Keratinocyte (primary cell): Measurements from ENCODE around the gene PLSCR1. TPM values are rescaled to one million over a fixed set of nuclear protein-coding genes. Genes with fewer than 3 reads are reported as not detected.
"Not testable (repeated sequence)": the region's sequence is repeated elsewhere in the genome, so short reads cannot be mapped to it uniquely, and the experiment has no call there.

Experiments
- DNase-seq: peaks from one replicate; pipeline ENCODE4 v3.0.0-alpha.2; 2011; ENCODE audit warnings: low read depth, missing footprints, low spot score
- FAIRE-seq: peaks from 2 replicates; lab custom pipeline; 2011; peaks lifted over from hg19 to GRCh38; lab: Jason Lieb, UNC
- H2AFZ ChIP-seq: 2 replicates; pipeline ENCODE4 v1.6.0; 2012; ENCODE audit warnings: low read length, control low read depth, inconsistent platforms; ENCODE audit not compliant: control insufficient read depth
- H3K27ac ChIP-seq: 2 replicates; pipeline ENCODE4 v1.5.1; 2011; ENCODE audit warnings: low read length; ENCODE audit not compliant: control insufficient read depth, insufficient read depth
- H3K27me3 ChIP-seq: 3 replicates; pipeline ENCODE4 v1.6.0; 2011; ENCODE audit warnings: low read length; ENCODE audit not compliant: control insufficient read depth, insufficient read depth; ENCODE audit errors: extremely low read depth
- H3K36me3 ChIP-seq, 2 experiments: 2 replicates in 1 of 2; 3 replicates in 1 of 2; pipeline ENCODE4 v1.5.1; 2011; ENCODE audit warnings: low read length in 2 of 2, mild to moderate bottlenecking in 1 of 2; ENCODE audit not compliant: control insufficient read depth in 2 of 2, insufficient read depth in 2 of 2; ENCODE audit errors: extremely low read depth in 1 of 2
- H3K4me1 ChIP-seq: 3 replicates; pipeline ENCODE4 v1.5.1; 2011; ENCODE audit warnings: low read length; ENCODE audit not compliant: control insufficient read depth, insufficient read depth; ENCODE audit errors: extremely low read depth
- H3K4me2 ChIP-seq: 3 replicates; pipeline ENCODE4 v1.6.0; 2011; ENCODE audit warnings: low read depth, low read length; ENCODE audit not compliant: control insufficient read depth, insufficient read depth; ENCODE audit errors: extremely low read depth
- H3K4me3 ChIP-seq, 3 experiments: fragments of 200-600 bp in 1 of 3; sonication (generic) in 1 of 3; 2 replicates in 2 of 3; 3 replicates in 1 of 3; pipeline ENCODE4 v1.5.1; 2011 to 2016; ENCODE audit warnings: low read length in 3 of 3, mild to moderate bottlenecking in 3 of 3, control low read depth in 2 of 3, inconsistent platforms in 1 of 3, low read depth in 1 of 3, mixed read lengths in 1 of 3, mixed run types in 1 of 3, moderate library complexity in 1 of 3; ENCODE audit not compliant: control insufficient read depth in 2 of 3, insufficient read depth in 2 of 3; ENCODE audit errors: extremely low read depth in 1 of 3
- H3K79me2 ChIP-seq: 2 replicates; pipeline ENCODE4 v1.6.0; 2012; ENCODE audit warnings: low read length; ENCODE audit not compliant: control insufficient read depth, insufficient read depth
- H3K9ac ChIP-seq: 3 replicates; pipeline ENCODE4 v1.6.0; 2011; ENCODE audit warnings: low read length; ENCODE audit not compliant: control insufficient read depth, insufficient read depth; ENCODE audit errors: extremely low read depth
- H3K9me1 ChIP-seq: 3 replicates; pipeline ENCODE4 v1.6.0; 2011; ENCODE audit warnings: low read length; ENCODE audit not compliant: control insufficient read depth, insufficient read depth; ENCODE audit errors: extremely low read depth
- H3K9me3 ChIP-seq: 2 replicates; pipeline ENCODE4 v1.5.1; 2012; ENCODE audit warnings: low read depth, low read length; ENCODE audit not compliant: control insufficient read depth
- H4K20me1 ChIP-seq: 3 replicates; pipeline ENCODE4 v1.6.0; 2011; ENCODE audit warnings: low read length; ENCODE audit not compliant: control insufficient read depth, insufficient read depth; ENCODE audit errors: extremely low read depth
- EZH2 ChIP-seq: IDR thresholded peaks from one replicate; pipeline ENCODE4 v1.6.1; 2012; ENCODE audit warnings: inconsistent platforms, mild to moderate bottlenecking, low read length, moderate library complexity
- dilution Hi-C: fragments of 300-500 bp; cut with MboI; formaldehyde crosslinking; loops from one replicate; pipeline ENCODE4 v1.7.0; 2020; ENCODE audit warnings: low sequenced_read_pairs; ENCODE audit not compliant: extremely low pct_ligation_motif_present
- polyA plus RNA-seq, 5 experiments: library from polyadenylated mRNA; depleted of rRNA in 3 of 5; stranded (reverse) in 3 of 5; stranded (forward) in 1 of 5; unstranded in 1 of 5; fragments of >200 nt; gene quantifications; 1 replicate in 1 of 5; 2 replicates in 3 of 5; 3 replicates in 1 of 5; pipeline versions ENCODE4 v1.2.1 to v1.2.3, GENCODE V29; 2011 to 2012; ENCODE audit warnings: missing spikeins in 2 of 5, low read depth in 1 of 5, low replicate concordance in 1 of 5
- TF ChIP-seq, protein P1 (sequence below), 3 experiments: IDR thresholded peaks in 1 of 3; conservative IDR thresholded peaks in 1 of 3; optimal IDR thresholded peaks in 1 of 3; 2 replicates in 2 of 3; 3 replicates in 1 of 3; pipeline versions ENCODE3 to v1.5.1; 2011; ENCODE audit warnings: low read length in 3 of 3, mild to moderate bottlenecking in 3 of 3, moderate library complexity in 2 of 3, control low read depth in 1 of 3, inconsistent platforms in 1 of 3; ENCODE audit not compliant: insufficient read depth in 2 of 3; ENCODE audit errors: extremely low read depth in 1 of 3

PLSCR1 gene
- polyA plus RNA-seq, 1 donor (not counting 4 experiments of a cell fraction or from before 2014, with no cell fraction given): 77.6 TPM

- no peaks in the 10 kb centered on the region for H3K4me1 ChIP-seq
- H3K4me3 ChIP-seq: no peak overlapping the region
- no peak overlapping the region for H3K27ac ChIP-seq
- H3K9me1 ChIP-seq: no peaks in the 10 kb centered on the region
- H3K36me3 ChIP-seq: no peaks in the 10 kb centered on the region
- no peaks in the 10 kb centered on the region for H3K79me2 ChIP-seq
- H3K9ac ChIP-seq: no peak overlapping the region
- no peak overlapping the region for H3K4me2 ChIP-seq
- dilution Hi-C loops: no loop called here
- no peak for FAIRE-seq
- no peak overlapping the region for H2AFZ ChIP-seq
- no peaks in the 10 kb centered on the region for H4K20me1 ChIP-seq
- no peak for TF ChIP-seq EZH2
- TF ChIP-seq, protein P1, sequence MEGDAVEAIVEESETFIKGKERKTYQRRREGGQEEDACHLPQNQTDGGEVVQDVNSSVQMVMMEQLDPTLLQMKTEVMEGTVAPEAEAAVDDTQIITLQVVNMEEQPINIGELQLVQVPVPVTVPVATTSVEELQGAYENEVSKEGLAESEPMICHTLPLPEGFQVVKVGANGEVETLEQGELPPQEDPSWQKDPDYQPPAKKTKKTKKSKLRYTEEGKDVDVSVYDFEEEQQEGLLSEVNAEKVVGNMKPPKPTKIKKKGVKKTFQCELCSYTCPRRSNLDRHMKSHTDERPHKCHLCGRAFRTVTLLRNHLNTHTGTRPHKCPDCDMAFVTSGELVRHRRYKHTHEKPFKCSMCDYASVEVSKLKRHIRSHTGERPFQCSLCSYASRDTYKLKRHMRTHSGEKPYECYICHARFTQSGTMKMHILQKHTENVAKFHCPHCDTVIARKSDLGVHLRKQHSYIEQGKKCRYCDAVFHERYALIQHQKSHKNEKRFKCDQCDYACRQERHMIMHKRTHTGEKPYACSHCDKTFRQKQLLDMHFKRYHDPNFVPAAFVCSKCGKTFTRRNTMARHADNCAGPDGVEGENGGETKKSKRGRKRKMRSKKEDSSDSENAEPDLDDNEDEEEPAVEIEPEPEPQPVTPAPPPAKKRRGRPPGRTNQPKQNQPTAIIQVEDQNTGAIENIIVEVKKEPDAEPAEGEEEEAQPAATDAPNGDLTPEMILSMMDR (optimal IDR thresholded peaks at IDR 0.05 in 1 of 3, IDR thresholded peaks at IDR 0.05 in 1 of 3, conservative IDR thresholded peaks at IDR 0.05 in 1 of 3; ENCODE audit: extremely low read depth in 1 of 3, insufficient read depth in 2 of 3, low read length in 3 of 3): no peak
- DNase-seq: no peak
- H3K27me3 ChIP-seq: no peaks in the 10 kb centered on the region
- H3K9me3 ChIP-seq: no peaks in the 10 kb centered on the region
Measured at GRCh38 chr3:146476094-146476740, 68.2 kb downstream of the PLSCR1 start.

DNA sequence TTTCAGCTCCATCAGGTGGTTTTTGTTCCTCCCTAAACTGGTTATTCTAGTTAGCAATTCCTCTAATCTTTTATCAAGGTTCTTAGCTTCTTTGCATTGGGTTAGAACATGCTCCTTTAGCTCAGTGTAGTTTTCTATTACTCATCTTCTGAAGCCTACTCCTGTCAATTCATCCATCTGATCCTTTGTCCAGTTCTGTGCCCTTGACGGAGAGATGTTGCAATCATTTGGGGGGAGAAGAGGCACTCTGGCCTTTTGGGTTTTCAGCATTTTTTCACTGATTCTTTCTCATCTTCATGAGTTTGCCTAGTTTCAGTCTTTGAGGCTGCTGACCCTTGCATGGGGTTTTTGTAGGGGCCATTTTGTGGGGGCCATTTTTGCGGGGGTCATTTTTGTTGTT is 69.4 kb downstream of the PLSCR1 start:
- H3K4me2 ChIP-seq, H3K79me2 ChIP-seq, H3K9me1 ChIP-seq, FAIRE-seq, H3K9ac ChIP-seq, H3K4me3 ChIP-seq, H3K27me3 ChIP-seq, H3K9me3 ChIP-seq, dilution Hi-C loops, H3K4me1 ChIP-seq, DNase-seq, H3K27ac ChIP-seq, H4K20me1 ChIP-seq, H3K36me3 ChIP-seq, H2AFZ ChIP-seq: not testable (repeated sequence)

GRCh38 chr3:146473726-146474125 is 70.7 kb downstream of the PLSCR1 start:
- Histone ChIP-seq H3K9ac (no peak overlapping the region), H3K79me2 (no peaks in the 10 kb centered on the region), H3K9me1 (no peaks in the 10 kb centered on the region), H3K27me3 (no peaks in the 10 kb centered on the region), H4K20me1 (no peaks in the 10 kb centered on the region), H2AFZ (no peak overlapping the region), H3K36me3 (no peaks in the 10 kb centered on the region), H3K4me3 (no peak overlapping the region), H3K9me3 (no peaks in the 10 kb centered on the region), H3K4me2 (no peak overlapping the region), H3K27ac (no peak overlapping the region), H3K4me1 (no peaks in the 10 kb centered on the region)
- no peak for TF ChIP-seq EZH2
- TF ChIP-seq, protein P1 (optimal IDR thresholded peaks at IDR 0.05 in 1 of 3, IDR thresholded peaks at IDR 0.05 in 1 of 3, conservative IDR thresholded peaks at IDR 0.05 in 1 of 3; ENCODE audit: extremely low read depth in 1 of 3, insufficient read depth in 2 of 3, low read length in 3 of 3): no peak
- FAIRE-seq (no peak), DNase-seq (no peak)
- dilution Hi-C loops: no loop called here
